Measurements from ENCODE around the gene MTERF2.

DNA sequence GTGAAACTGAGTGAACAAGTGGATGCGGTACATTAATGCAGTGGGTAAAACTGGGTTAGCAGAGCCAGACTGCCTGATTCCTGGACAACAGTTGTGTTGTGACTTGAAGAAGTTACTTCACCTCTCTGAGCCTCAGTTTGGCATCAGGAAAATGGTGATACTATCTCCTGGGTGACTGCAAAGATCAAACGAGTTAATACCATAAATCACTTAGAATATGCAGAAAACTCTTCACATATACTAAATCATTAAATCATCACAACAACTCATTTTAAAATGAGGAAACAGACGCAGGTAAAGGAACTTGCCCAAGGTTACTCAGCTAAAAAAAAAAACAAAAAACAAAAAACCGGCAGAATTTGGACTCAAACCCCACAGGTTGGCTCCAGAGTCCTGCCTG lies 811 bp downstream of the MTERF2 start:
- TF ChIP-seq CTCF (IDR thresholded peaks at IDR 0.05; ENCODE audit: low read depth, low read length) (no peak), POLR2A (IDR thresholded peaks at IDR 0.05; ENCODE audit: extremely low read depth, insufficient read length) (no peak)

Measured in NB4 (cell line).